Uterus (tissue), 2 donors: ENCODE measurements around the gene RNF39.

Experiments
- CTCF ChIP-seq, 4 experiments: fragments of 200-600 bp in 2 of 4; fragments of 450-650 bp in 2 of 4; sonication (generic) in 2 of 4; IDR thresholded peaks; one replicate each; pipeline ENCODE4 v1.5.1; 2016 to 2019; ENCODE audit warnings: antibody characterized with exemption in 4 of 4, mild to moderate bottlenecking in 2 of 4, moderate library complexity in 1 of 4
- POLR2A ChIP-seq, 2 donors: fragments of 450-650 bp; IDR thresholded peaks; one replicate each; pipeline ENCODE4 v1.6.1; 2016; ENCODE audit warnings: antibody characterized with exemption in 2 of 2, mild to moderate bottlenecking in 1 of 2, moderate library complexity in 1 of 2

GRCh38 chr6:30060606-30061091, 14.9 kb downstream of the RNF39 start:
- no peak for TF ChIP-seq CTCF (IDR thresholded peaks at IDR 0.05)
- TF ChIP-seq POLR2A (IDR thresholded peaks at IDR 0.05) = no peak
